AG08396 (cell line): ENCODE data around the gene DNAI7.

ENCODE experiments used
- DNase-seq: peaks from one replicate; pipeline ENCODE4 v3.0.0; 2012; ENCODE audit warnings: low spot score, mixed read lengths

DNAI7 gene

GRCh38 chr12:25182765-25183164, 12.2 kb downstream of the DNAI7 start:
- DNase-seq, result no peak

DNA sequence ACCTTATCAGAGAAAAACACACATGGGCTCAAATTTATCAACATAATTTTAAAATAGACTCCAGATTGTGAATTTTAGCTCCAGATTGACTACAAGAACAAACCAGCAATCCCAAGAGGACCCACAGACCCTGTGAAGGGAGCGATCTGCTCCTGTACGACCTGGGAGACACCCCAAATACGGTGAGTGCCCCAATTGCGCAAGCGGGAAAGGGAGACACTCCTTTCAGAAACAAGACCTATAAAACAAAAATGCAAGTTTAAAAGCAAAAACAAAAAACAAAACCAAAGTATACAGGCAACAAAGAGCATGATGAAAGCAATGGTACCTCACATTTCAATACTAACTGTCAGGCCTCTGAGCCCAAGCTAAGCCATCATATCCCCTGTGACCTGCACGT, 32.1 kb downstream of the DNAI7 start:
- no peak for DNase-seq

GRCh38 chr12:25156061-25156460, 38.9 kb downstream of the DNAI7 start:
- DNase-seq, result no peak

DNA sequence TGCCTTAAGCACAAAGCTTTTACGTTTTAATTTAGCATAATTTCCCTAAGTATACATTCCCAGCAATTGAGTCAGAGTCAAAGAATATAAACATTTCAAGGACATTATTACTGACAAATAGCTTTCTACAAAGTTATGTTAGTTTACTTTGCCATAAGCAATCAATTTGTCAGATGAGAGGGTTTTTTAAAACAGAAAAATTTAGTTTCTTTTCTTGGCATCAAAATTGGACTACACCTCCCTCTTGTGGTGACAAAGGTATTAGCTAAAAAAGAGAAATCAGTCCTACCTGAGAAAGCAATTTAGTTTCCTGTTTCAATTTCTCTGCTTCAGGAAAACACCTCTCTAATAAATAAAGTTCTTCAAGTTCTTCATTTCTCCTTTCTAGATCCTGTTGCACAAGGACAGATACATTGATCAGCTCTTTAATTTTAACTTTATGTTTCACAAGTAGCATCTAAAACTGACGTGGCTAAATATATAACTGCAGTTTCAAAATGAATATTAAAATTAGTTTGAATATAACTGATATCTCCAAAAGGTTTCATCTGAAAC, 39.9 kb downstream of the DNAI7 start:
- no peak for DNase-seq

- no peak for DNase-seq
Measured at GRCh38 chr12:25152055-25152454, 42.9 kb downstream of the DNAI7 start.

GRCh38 chr12:25151476-25151875, 43.5 kb downstream of the DNAI7 start:
- DNase-seq, result peak; percentile 79

DNA sequence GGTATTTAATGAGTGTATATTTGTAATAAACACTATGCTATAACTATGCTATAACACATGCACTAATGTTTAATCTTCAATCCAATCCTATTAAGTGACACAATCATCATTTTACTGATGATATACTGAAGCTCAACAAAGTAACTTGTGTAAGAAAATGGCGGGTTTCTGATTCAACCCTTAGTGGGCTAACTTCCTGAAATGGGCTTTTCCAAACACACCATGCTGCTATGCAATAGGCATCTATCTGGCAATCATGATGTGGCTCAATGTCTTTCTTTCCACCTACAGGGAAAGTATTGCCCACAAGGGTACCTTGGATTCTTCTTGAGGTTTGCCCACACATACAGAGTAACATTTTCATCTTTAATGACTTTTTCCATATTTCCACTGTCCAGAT, 48.3 kb downstream of the DNAI7 start:
- no peak for DNase-seq

- no peak for DNase-seq
Measured at GRCh38 chr12:25135531-25136154, 59.3 kb downstream of the DNAI7 start.

DNA sequence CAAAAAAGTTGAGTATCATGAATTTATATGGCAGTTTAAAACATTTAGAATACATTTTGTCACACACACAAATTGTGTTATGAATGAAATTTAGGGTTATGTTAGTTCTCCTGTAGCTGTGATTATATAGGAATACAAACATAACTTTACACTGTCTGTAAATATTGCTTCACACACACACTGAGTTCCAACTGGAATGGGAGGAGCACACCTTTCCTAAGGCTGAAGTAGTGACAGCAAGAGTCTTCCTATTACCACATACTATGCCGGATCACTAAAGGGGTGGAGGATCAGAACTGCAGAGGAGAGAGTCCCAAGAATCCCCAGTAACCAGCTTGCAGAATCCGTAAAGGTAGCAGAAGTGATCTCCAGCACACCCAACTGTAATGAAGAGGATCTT, 63.7 kb downstream of the DNAI7 start:
- no peak for DNase-seq

DNA sequence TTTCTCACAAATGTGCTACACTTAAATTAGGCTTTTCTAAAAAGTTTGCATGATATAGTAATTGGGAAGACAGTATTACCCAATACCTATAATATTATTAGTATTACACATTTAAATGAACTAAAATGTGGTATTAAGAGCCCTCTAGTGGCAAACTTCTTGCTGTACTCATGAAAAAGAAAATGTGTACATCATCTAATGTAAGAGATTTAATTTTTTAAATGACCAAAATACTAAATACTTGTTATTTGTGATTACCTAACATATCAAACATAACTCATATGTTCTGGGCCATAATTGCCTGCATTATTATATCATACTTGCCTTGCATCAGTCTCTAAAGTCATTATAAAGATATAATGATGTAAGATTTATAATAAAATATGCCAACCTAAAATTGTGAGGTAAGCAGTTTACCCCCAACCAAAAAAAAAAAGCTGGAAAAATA, 64.2 kb downstream of the DNAI7 start:
- peak; percentile 13 for DNase-seq

DNA sequence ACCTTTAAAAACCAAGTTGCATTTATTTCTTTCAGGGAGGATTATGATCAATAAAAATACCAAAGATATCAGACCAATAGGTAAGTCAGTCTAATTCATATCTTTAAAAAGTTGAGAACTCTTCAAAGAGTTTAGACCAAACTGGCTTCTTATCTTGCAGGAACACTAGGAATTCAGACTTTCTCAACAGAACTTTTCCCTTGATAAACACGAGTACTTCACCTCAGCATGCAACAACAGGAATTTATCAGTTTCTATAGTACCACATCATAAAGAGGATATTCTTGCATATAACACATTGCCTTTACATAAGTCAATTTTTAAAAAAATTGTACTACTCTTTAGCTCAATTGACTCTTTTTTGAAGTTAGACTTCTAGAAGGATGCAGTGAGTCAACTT, 68.2 kb downstream of the DNAI7 start:
- no peak for DNase-seq

- no peak for DNase-seq
Measured at GRCh38 chr12:25126101-25126500, 68.9 kb downstream of the DNAI7 start.

DNA sequence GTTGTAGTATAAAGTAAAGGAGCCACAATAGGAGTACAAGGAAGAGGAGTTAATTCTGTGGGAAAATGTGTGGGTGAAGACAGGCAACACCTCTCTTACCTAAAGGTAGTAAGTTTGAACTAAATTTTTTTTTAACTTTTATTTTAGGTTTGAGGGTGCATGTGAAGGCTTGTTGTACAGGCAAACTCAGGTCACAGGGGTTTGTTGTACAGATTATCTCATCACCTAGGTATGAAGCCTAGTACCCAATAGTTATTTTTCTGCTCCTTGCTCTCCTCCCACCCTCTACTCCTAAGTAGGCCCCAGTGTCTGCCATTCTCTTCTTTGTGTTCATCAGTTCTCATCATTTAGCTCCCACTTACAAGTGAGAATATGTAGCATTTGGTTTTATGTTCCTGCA, 70.5 kb downstream of the DNAI7 start:
- DNase-seq, result no peak

DNA sequence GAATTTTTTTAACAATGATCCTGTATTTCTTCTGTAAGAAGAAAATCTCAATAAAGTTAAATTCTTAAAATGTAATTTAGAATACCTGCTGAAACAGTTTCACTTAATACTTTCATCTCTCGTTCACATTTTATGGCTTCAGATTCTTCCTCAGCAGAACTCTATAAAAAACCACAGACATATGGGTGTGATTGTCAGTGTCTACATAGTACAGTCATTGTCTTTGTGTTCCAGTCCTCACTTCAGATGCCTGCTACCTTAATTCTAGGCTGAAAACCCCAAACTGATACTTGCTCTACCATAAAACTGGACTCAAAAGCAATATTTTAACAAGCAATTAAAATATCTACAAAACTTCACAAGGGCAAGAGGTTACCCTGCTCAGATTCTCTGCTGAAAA, 71.8 kb downstream of the DNAI7 start:
- DNase-seq, result no peak

- DNase-seq, result no peak
Measured at GRCh38 chr12:25121916-25122315, 73.0 kb downstream of the DNAI7 start.

GRCh38 chr12:25121110-25121509, 73.8 kb downstream of the DNAI7 start:
- DNase-seq, result no peak

DNA sequence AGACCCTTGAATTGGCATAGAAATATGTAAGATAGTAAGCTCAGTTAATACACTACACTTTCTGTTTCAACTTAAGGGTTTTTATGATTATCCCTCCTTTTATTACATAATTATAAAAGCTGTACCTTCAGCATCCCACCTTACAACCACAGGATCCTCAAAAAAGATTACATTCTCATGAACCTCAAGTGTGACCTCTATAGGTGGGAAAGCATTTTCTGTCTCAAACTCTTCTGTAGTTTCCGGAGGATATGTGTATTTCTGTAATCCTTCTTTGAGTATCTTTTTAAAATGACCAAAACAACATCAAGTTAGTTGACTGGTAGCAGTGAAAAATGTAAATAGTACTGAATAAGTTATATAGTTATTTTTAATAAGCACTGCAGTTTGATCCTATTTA, 75.9 kb downstream of the DNAI7 start:
- no peak for DNase-seq

GRCh38 chr12:25115677-25116076, 79.3 kb downstream of the DNAI7 start:
- DNase-seq, result no peak

- no peak for DNase-seq
Measured at GRCh38 chr12:25113651-25114050, 81.3 kb downstream of the DNAI7 start.

DNA sequence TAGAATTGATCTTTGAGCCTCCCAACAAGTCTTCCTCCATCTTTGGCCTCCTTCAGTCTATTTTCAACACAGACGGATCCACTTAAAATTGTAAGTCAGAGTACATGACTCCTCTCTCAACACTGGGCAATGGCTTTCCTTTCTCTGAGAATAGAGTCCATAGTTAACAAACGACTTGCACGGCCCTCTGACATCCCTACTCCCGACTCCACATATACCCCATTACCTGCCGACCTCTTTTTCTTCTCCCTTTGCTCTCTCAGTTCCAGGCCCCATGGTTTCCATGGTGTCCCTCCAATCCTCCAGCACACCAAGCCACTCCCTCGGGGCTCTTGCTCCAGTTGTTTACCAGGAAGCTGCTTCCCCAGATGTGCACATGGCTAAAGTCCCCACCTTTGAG, 84.7 kb downstream of the DNAI7 start:
- no peak for DNase-seq

DNA sequence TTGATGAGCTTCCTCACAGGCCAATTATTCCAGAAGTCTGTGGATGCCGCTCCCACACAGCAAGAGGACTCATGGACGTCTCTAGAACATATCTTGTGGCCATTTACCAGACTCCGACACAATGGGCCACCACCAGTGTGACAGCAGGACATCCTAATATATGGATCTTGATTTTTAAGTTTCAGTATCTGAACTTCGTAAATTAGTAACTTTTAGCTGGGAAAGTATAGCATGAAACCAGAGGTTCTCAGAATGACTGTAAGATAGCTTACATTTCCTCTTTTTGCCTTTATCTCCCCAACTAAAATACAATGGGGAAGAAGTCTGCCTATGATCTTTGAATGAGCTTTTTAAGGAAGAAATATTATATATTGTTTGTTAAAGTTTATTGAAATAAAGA, 87.0 kb downstream of the DNAI7 start:
- no peak for DNase-seq

DNA sequence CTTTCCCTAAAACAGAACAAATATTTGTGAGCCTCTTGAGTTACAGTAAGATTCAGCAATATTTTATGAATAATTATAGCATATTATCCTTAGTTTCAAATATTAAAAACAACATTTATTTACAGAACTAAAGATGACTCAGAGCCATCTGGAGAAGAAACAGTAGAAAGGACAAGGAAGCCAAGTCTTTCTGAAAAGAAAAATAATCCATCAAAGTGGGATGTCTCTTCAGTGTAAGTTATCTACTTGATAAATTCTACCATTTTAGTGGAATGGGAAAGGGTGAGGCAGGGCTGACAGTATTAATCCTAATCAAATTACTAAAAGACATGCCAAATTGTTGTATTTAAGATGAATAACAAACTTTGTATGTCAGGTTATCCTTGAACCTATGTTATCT, 88.1 kb downstream of the DNAI7 start:
- no peak for DNase-seq

DNA sequence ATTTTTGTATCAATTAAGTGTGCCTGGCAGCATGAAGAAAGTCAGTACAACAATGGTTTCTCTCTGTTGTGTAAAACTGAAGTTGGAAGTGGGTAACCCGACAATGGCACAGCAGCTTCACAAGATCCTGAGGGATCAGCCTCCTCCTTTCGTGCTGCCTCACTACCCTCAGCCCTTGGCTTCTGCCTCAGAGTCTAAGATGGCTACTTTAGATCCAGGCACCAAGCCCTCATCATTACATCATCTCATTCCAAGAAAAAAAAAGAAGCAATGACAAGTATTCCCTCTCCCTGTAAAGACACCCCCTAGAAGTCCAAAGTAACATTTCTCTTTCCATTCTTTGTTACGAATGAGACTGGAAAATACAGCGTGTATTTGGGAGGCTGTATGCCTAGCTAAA, 92.6 kb downstream of the DNAI7 start:
- no peak for DNase-seq

GRCh38 chr12:25101092-25101445, 93.9 kb downstream of the DNAI7 start:
- DNase-seq, result no peak
